ENCODE results near the gene FMN2. TPM values are rescaled to one million over a fixed set of nuclear protein-coding genes. Genes with fewer than 3 reads are reported as not detected.

The FMN2 gene
- total RNA-seq, 2 experiments from 2014 or later, result not detected

DNA sequence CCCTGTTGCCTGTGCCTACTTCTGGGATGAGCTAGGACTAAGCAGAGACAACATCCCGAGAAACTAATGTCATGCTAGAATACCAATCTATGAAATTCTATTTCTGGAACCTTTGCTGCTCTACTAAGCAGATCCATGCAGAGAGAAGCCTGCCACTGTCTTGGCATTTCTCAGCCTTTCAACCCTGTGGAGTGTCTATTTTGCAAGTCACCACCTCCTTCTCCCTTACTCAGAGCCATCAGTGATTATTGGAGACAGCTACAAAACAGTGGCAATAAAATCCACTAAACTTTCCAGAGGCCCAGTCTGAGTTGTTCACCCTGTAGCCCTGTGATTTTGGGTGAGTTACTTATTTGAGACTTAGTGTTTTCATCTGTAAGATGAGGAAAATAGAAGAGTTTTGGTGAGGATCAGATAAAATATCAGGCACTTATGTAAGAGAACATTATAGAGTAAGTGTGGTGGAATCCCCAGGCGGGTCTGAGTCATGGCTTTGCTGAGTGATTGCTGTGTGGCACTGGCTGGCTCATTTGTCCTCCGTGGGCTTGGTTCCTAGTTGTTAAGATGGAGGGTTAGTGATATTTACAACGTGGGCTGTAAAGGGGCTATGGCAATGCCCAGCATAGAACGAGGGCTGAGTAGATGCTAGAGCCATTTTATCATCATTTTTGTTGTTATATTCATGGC lies 61.1 kb downstream of the FMN2 start:
- no peaks in the 10 kb centered on the region for H3K9me3 Mint-ChIP-seq
- no peak overlapping the region for H3K27ac ChIP-seq (ENCODE audit: low read depth in 1 of 2, low read length in 2 of 2)
- H3K36me3 Mint-ChIP-seq (ENCODE audit: low read depth), result no peaks in the 10 kb centered on the region
- no peaks in the 10 kb centered on the region for H3K4me1 Mint-ChIP-seq (ENCODE audit: low read depth)
- H3K27me3 ChIP-seq (ENCODE audit: control insufficient read depth in 1 of 2, insufficient read depth in 2 of 2, low read length in 2 of 2), result no peaks in the 10 kb centered on the region
- no peaks in the 10 kb centered on the region for H3K27me3 Mint-ChIP-seq
- TF ChIP-seq, protein P1, sequence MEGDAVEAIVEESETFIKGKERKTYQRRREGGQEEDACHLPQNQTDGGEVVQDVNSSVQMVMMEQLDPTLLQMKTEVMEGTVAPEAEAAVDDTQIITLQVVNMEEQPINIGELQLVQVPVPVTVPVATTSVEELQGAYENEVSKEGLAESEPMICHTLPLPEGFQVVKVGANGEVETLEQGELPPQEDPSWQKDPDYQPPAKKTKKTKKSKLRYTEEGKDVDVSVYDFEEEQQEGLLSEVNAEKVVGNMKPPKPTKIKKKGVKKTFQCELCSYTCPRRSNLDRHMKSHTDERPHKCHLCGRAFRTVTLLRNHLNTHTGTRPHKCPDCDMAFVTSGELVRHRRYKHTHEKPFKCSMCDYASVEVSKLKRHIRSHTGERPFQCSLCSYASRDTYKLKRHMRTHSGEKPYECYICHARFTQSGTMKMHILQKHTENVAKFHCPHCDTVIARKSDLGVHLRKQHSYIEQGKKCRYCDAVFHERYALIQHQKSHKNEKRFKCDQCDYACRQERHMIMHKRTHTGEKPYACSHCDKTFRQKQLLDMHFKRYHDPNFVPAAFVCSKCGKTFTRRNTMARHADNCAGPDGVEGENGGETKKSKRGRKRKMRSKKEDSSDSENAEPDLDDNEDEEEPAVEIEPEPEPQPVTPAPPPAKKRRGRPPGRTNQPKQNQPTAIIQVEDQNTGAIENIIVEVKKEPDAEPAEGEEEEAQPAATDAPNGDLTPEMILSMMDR (IDR thresholded peaks at IDR 0.05), result no peak
- DNase-seq (no peak), ATAC-seq (ENCODE audit: poor library complexity) (no peak)
- H3K4me3 Mint-ChIP-seq, result no peak overlapping the region
- CTCF ChIA-PET, result no interaction called here
- no peak overlapping the region for H3K27ac Mint-ChIP-seq
- H3K9me3 ChIP-seq (ENCODE audit: control insufficient read depth in 1 of 2, insufficient read depth in 1 of 2, low read length in 2 of 2), result no peaks in the 10 kb centered on the region
- H3K36me3 ChIP-seq (ENCODE audit: insufficient read depth, low read length), result no peaks in the 10 kb centered on the region
- no peak overlapping the region for H3K4me3 ChIP-seq (ENCODE audit: low read length)
- H3K4me1 ChIP-seq (ENCODE audit: insufficient read depth, low read length), result no peaks in the 10 kb centered on the region
- POLR2A ChIA-PET, result no interaction called here
- intact Hi-C loops (cut with DNase I, micrococcal nuclease), result no loop called here

- intact Hi-C loops (cut with DNase I, micrococcal nuclease), result no loop called here
- H3K27me3 Mint-ChIP-seq, result no peaks in the 10 kb centered on the region
- TF ChIP-seq, protein P1 (IDR thresholded peaks at IDR 0.05), result no peak
- DNase-seq, result no peak
- Histone ChIP-seq H3K36me3 (ENCODE audit: insufficient read depth, low read length) (no peaks in the 10 kb centered on the region), H3K4me3 (ENCODE audit: low read length) (no peak overlapping the region), H3K4me1 (ENCODE audit: insufficient read depth, low read length) (no peaks in the 10 kb centered on the region), H3K27ac (ENCODE audit: low read depth in 1 of 2, low read length in 2 of 2) (no peak overlapping the region), H3K27me3 (ENCODE audit: control insufficient read depth in 1 of 2, insufficient read depth in 2 of 2, low read length in 2 of 2) (no peaks in the 10 kb centered on the region), H3K9me3 (ENCODE audit: control insufficient read depth in 1 of 2, insufficient read depth in 1 of 2, low read length in 2 of 2) (no peaks in the 10 kb centered on the region)
- ChIA-PET POLR2A (no interaction called here), CTCF (no interaction called here)
- H3K9me3 Mint-ChIP-seq, result no peaks in the 10 kb centered on the region
- H3K27ac Mint-ChIP-seq, result no peak overlapping the region
- H3K36me3 Mint-ChIP-seq (ENCODE audit: low read depth), result no peaks in the 10 kb centered on the region
- no peak overlapping the region for H3K4me3 Mint-ChIP-seq
- ATAC-seq (ENCODE audit: poor library complexity), result no peak
- H3K4me1 Mint-ChIP-seq (ENCODE audit: low read depth), result no peaks in the 10 kb centered on the region
These were observed 63.9 kb downstream of the FMN2 start for GRCh38 chr1:240155605-240156004.

DNA sequence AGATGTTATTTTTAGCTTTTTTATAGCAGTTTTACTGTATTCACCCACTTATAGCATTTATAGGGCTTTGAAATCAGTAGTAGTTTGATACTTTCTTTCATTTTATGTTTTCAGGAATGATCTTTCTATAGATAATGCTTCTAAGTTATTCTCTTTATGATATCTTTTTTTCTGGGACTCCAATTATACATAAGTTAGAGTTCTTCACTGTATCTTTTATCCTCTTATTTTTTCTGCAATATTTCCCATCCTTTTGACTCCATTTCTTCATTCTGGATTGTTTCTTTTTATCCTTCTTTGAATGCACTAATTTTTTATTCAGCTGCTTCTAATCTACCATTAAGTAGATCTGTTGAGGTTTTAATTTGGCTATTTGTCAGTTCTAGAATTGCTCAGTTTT lies 73.1 kb downstream of the FMN2 start:
- H3K9me3 Mint-ChIP-seq, result peaks cover 4% of the 10 kb centered on the region
- intact Hi-C loops (cut with DNase I, micrococcal nuclease), result no loop called here
- H3K4me1 Mint-ChIP-seq (ENCODE audit: low read depth), result no peaks in the 10 kb centered on the region
- H3K27me3 Mint-ChIP-seq, result no peaks in the 10 kb centered on the region
- no peak overlapping the region for H3K27ac Mint-ChIP-seq
- Histone ChIP-seq H3K4me3 (ENCODE audit: low read length) (no peak overlapping the region), H3K36me3 (ENCODE audit: insufficient read depth, low read length) (no peaks in the 10 kb centered on the region), H3K27me3 (ENCODE audit: control insufficient read depth in 1 of 2, insufficient read depth in 2 of 2, low read length in 2 of 2) (no peaks in the 10 kb centered on the region), H3K27ac (ENCODE audit: low read depth in 1 of 2, low read length in 2 of 2) (no peak overlapping the region), H3K4me1 (ENCODE audit: insufficient read depth, low read length) (no peaks in the 10 kb centered on the region), H3K9me3 (ENCODE audit: control insufficient read depth in 1 of 2, insufficient read depth in 1 of 2, low read length in 2 of 2) (peaks cover 3 to 11% of the 10 kb centered on the region in 2 experiments)
- ATAC-seq (ENCODE audit: poor library complexity), result no peak
- TF ChIP-seq, protein P1 (IDR thresholded peaks at IDR 0.05), result no peak
- no peak for DNase-seq
- H3K4me3 Mint-ChIP-seq, result no peak overlapping the region
- ChIA-PET POLR2A (no interaction called here), CTCF (no interaction called here)
- H3K36me3 Mint-ChIP-seq (ENCODE audit: low read depth), result no peaks in the 10 kb centered on the region
